BJ (cell line): ENCODE results near the gene EFNA5. TPM values are rescaled to one million over a fixed set of nuclear protein-coding genes. Genes with fewer than 3 reads are reported as not detected.

ENCODE experiments used
- CTCF ChIA-PET: fragments of 350-600 bp; formaldehyde crosslinking; extraction: SDS; loops from one replicate; lab custom pipeline; 2021; ENCODE audit warnings: antibody characterized with exemption, inconsistent platforms; lab: Yijun Ruan, JAX
- POLR2A ChIA-PET: fragments of 300-600 bp; sonication (Branson Sonifier 250); formaldehyde crosslinking; extraction: SDS; loops from one replicate; lab custom pipeline; 2021; ENCODE audit warnings: antibody characterized with exemption; lab: Charles Lee
- DNase-seq: peaks from one replicate; pipeline ENCODE4 v3.0.0-alpha.2; 2011; ENCODE audit warnings: low read depth
- H3K27me3 ChIP-seq: 2 replicates; pipeline ENCODE4 v1.6.0; 2011; ENCODE audit warnings: low read length; ENCODE audit not compliant: control insufficient read depth, insufficient read depth
- H3K36me3 ChIP-seq: 2 replicates; pipeline ENCODE4 v1.5.1; 2011; ENCODE audit warnings: low read length; ENCODE audit not compliant: control insufficient read depth, insufficient read depth
- H3K4me3 ChIP-seq: 2 replicates; pipeline ENCODE4 v1.5.1; 2011; ENCODE audit warnings: low read depth, mild to moderate bottlenecking, control low read depth, low read length
- polyA plus RNA-seq: library from polyadenylated mRNA; depleted of rRNA; stranded (reverse); fragments of >200 nt; gene quantifications from 2 replicates; pipeline ENCODE4 v1.2.3, GENCODE V29; 2011
- TF ChIP-seq, protein P1 (sequence below): IDR thresholded peaks from 2 replicates; pipeline ENCODE4 v1.5.1; 2011; ENCODE audit warnings: low read depth, mild to moderate bottlenecking, control low read depth, inconsistent platforms, low read length, moderate library complexity; ENCODE audit not compliant: insufficient read depth

The EFNA5 gene
- polyA plus RNA-seq, 1 experiment, result 0.67 TPM

DNA sequence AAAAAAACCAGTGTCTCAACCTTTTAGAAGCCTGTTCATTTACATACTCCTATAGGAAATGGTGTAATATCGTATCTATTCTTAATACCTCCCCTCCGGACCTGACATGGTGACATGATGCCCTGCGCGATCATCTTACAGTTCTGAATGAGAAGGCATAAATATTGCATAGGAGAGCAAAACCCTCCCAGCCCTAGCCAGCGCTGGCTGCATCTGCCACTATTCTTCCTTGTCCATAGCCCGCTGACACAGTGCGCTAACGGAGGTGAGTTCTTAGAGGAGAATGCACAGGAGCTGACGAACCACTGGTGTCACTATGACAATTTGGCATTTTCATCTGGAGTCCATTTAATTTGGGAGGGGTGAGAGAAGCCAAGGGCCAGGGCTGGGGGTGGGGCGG is 290.1 kb downstream of the EFNA5 start:
- H3K4me3 ChIP-seq, result no peak overlapping the region
- ChIA-PET CTCF (no interaction called here), POLR2A (no interaction called here)
- DNase-seq, result no peak
- TF ChIP-seq, protein P1, sequence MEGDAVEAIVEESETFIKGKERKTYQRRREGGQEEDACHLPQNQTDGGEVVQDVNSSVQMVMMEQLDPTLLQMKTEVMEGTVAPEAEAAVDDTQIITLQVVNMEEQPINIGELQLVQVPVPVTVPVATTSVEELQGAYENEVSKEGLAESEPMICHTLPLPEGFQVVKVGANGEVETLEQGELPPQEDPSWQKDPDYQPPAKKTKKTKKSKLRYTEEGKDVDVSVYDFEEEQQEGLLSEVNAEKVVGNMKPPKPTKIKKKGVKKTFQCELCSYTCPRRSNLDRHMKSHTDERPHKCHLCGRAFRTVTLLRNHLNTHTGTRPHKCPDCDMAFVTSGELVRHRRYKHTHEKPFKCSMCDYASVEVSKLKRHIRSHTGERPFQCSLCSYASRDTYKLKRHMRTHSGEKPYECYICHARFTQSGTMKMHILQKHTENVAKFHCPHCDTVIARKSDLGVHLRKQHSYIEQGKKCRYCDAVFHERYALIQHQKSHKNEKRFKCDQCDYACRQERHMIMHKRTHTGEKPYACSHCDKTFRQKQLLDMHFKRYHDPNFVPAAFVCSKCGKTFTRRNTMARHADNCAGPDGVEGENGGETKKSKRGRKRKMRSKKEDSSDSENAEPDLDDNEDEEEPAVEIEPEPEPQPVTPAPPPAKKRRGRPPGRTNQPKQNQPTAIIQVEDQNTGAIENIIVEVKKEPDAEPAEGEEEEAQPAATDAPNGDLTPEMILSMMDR, result no peak
- no peaks in the 10 kb centered on the region for H3K36me3 ChIP-seq
- no peaks in the 10 kb centered on the region; the same call in 1 of the 2 replicates for H3K27me3 ChIP-seq

- Histone ChIP-seq H3K27me3 (no peaks in the 10 kb centered on the region), H3K4me3 (no peak overlapping the region), H3K36me3 (no peaks in the 10 kb centered on the region)
- CTCF ChIA-PET, result no interaction called here
- TF ChIP-seq, protein P1, result no peak
- POLR2A ChIA-PET, result no interaction called here
- DNase-seq, result no peak
These were observed 292.4 kb downstream of the EFNA5 start for GRCh38 chr5:107378218-107378899.

DNA sequence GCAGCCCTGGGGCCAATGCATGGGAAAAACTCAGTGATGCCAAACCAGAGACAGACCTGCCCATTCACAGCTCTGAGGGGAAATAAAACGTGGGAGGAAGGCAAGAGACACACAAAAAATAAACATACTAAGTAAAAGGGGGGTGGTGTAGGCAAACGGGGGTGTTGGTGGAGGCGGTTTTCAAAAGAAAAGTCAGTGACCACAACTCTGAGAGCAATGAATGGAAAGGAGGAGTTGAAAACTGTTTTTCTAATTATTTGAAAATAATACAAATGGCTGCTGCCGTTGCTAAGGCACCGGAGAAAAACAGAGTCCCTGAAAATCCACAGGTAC is 293.5 kb downstream of the EFNA5 start:
- no peaks in the 10 kb centered on the region for H3K27me3 ChIP-seq
- ChIA-PET CTCF (no interaction called here), POLR2A (no interaction called here)
- DNase-seq, result no peak
- H3K4me3 ChIP-seq, result no peak overlapping the region
- TF ChIP-seq, protein P1, result no peak
- no peaks in the 10 kb centered on the region for H3K36me3 ChIP-seq

- no peak overlapping the region for H3K4me3 ChIP-seq
- DNase-seq, result no peak
- POLR2A ChIA-PET, result no interaction called here
- CTCF ChIA-PET, result no interaction called here
- H3K36me3 ChIP-seq, result no peaks in the 10 kb centered on the region
- TF ChIP-seq, protein P1, result no peak
- H3K27me3 ChIP-seq, result no peaks in the 10 kb centered on the region
These were observed 294.0 kb downstream of the EFNA5 start for GRCh38 chr5:107376546-107377276.

DNA sequence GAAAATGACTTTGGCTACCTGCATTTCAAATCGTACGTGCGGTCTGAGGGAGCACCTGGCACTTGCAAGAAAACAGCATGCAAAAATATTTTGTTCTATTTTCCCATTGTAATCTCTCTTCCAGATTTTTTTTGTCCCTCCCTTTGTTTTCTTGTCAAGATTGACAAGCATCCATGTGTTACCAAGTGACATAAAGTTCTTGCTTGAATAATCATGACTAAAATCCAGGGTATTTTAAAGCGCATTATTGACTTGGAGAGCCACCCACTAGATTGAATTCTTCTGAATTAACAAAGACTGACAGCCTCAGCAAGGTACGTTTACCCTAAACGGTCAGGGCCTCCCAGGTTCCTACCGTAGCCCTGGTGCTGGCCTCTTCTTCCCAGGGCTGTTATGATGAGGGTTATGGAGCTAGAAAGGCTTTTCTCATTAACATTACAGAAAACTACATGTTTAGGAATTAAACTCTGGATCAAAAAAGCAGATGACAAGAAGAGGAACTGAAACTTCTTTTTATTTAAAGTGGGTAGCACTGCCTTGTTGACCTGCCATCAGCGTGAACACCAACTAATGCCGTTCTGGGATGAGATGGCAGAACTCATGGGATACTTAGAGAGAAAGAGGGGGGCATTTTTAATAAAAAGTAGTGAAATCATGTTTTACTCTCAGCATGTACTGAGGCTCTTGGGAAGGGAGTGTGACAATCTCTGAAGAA is 297.0 kb downstream of the EFNA5 start:
- H3K36me3 ChIP-seq, result no peaks in the 10 kb centered on the region
- H3K27me3 ChIP-seq, result no peaks in the 10 kb centered on the region
- POLR2A ChIA-PET, result no interaction called here
- CTCF ChIA-PET, result no interaction called here
- TF ChIP-seq, protein P1, result no peak
- DNase-seq, result no peak
- H3K4me3 ChIP-seq, result no peak overlapping the region
